ENCODE measurements around the gene GUSB. TPM values are rescaled to one million over a fixed set of nuclear protein-coding genes. Genes with fewer than 3 reads are reported as not detected.
A peak's percentile ranks its signal among the peaks of the same experiment; 100 is the strongest.

The GUSB gene
- total and polyA plus RNA-seq, 9 of the 15 experiments (the other 6 are each of a cell fraction or from before 2014, with no cell fraction given): 22.7 to 102 (median 60.1) TPM

DNA sequence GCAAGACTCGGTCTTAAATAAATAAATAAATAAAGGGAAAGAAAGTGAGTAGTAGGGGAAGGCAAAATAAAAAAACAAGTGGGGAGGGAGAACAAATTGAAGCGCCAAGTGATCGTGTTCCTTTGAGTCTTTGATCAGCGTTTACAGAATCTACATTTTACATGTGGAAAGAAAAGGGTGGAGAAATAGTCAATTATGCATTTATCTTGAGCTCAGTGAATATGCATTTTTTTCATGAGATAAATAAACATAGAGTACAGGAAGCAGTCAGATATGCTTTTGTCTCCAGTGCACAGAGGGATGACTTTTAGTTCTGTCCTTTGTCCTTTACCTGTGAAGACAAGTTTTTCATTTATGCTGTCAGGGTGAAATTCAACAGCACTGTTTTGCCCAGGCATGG, 6.1 kb upstream of the GUSB start:
- Histone ChIP-seq H3K4me1 (replicated peaks in 1 of 2; ENCODE audit: control insufficient read depth in 2 of 2, insufficient read depth in 2 of 2, low read length in 2 of 2) (peaks cover 5% of the 10 kb centered on the region in 2 experiments; a peak in 2 of 5 replicates), H3K9me3 (replicated peaks; ENCODE audit: control insufficient read depth, insufficient read depth, low read depth, low read length) (no peaks in the 10 kb centered on the region), H3K27ac (ENCODE audit: extremely low read depth, low read depth, low read length) (no peak overlapping the region), H3K4me2 (ENCODE audit: insufficient read depth, low read length) (peak overlapping the region; percentile 59), H3K27me3 (ENCODE audit: control insufficient read depth in 2 of 2, insufficient read depth in 2 of 2, low read length in 2 of 2) (no peaks in the 10 kb centered on the region), H3K79me2 (ENCODE audit: control insufficient read depth, insufficient read depth, low read length) (no peaks in the 10 kb centered on the region), H3K9me1 (ENCODE audit: control insufficient read depth, insufficient read depth, low read length) (no peaks in the 10 kb centered on the region), H2AFZ (ENCODE audit: low read depth, low read length) (peak overlapping the region; percentile 63), H3K4me3 (no peak overlapping the region), H4K20me1 (replicated peaks; ENCODE audit: control insufficient read depth, insufficient read depth, low read length) (no peaks in the 10 kb centered on the region), H3K9ac (ENCODE audit: insufficient read depth in 1 of 2, low read depth in 2 of 2, low read length in 2 of 2) (no peak overlapping the region; a peak in 1 of 4 replicates), H3K36me3 (ENCODE audit: control insufficient read depth, insufficient read depth, low read length) (no peaks in the 10 kb centered on the region)
- intact Hi-C loops (cut with micrococcal nuclease) (no loop called here), in situ Hi-C loops (cut with MboI) (no loop called here)
- ATAC-seq (peak; percentile 65), DNase-seq (ENCODE audit: extremely low read depth in 1 of 4, low spot score in 3 of 4) (no peak), FAIRE-seq (no peak)
- CTCF ChIA-PET (ENCODE audit: low intra/inter-chr PET ratio): interaction anchor here (0.6 kb wide), 1 partner anchor 25 kb away, joined by 3 read pairs; no protein-coding TSS in a partner anchor
- POLR2A ChIA-PET: interaction anchor here (1.3 kb wide), 1 partner anchor 9 kb away, joined by 5 read pairs; no protein-coding TSS in a partner anchor
- BruUV-seq (replicated peaks): no TSS peak
- WGBS (ENCODE audit: insufficient coverage, low coverage, missing lambda C conversion rate): 15% methylated on average over 4 of the region's 4 CpGs
- TF ChIP-seq PHB2 (IDR thresholded peaks at IDR 0.05; ENCODE audit: low read depth) (no peak), ZNF583 (CRISPR knock-in tag; IDR thresholded peaks at IDR 0.05) (no peak), ZNF165 (CRISPR knock-in tag; IDR thresholded peaks at IDR 0.05; ENCODE audit: borderline replicate concordance) (no peak), TEAD4 (IDR thresholded peaks at IDR 0.05; ENCODE audit: low read length) (no peak), TEAD4 (CRISPR knock-in tag; IDR thresholded peaks at IDR 0.05; ENCODE audit: borderline replicate concordance) (no peak), ZC3H11A (IDR thresholded peaks at IDR 0.05; ENCODE audit: low read depth, low read length) (no peak), ZNF232 (CRISPR knock-in tag; IDR thresholded peaks at IDR 0.05) (peak; percentile 72; the same call in 1 of the 2 replicates), KDM4B (IDR thresholded peaks at IDR 0.05; ENCODE audit: borderline replicate concordance in 2 of 2, low read depth in 1 of 2) (no peak), ZNF274 (IDR thresholded peaks at IDR 0.05; ENCODE audit: borderline replicate concordance, low read depth, low read length) (no peak), POLR2H (tag; IDR thresholded peaks at IDR 0.05; ENCODE audit: low read depth) (no peak), ZKSCAN3 (CRISPR knock-in tag; IDR thresholded peaks at IDR 0.05) (no peak), MAZ (CRISPR knock-in tag; conservative IDR thresholded peaks at IDR 0.05 in 1 of 2, IDR thresholded peaks at IDR 0.05 in 1 of 2) (no peak)
- TF ChIP-seq, protein P1, sequence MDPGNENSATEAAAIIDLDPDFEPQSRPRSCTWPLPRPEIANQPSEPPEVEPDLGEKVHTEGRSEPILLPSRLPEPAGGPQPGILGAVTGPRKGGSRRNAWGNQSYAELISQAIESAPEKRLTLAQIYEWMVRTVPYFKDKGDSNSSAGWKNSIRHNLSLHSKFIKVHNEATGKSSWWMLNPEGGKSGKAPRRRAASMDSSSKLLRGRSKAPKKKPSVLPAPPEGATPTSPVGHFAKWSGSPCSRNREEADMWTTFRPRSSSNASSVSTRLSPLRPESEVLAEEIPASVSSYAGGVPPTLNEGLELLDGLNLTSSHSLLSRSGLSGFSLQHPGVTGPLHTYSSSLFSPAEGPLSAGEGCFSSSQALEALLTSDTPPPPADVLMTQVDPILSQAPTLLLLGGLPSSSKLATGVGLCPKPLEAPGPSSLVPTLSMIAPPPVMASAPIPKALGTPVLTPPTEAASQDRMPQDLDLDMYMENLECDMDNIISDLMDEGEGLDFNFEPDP (CRISPR knock-in tag; IDR thresholded peaks at IDR 0.05): no peak
- TF ChIP-seq, protein P2, sequence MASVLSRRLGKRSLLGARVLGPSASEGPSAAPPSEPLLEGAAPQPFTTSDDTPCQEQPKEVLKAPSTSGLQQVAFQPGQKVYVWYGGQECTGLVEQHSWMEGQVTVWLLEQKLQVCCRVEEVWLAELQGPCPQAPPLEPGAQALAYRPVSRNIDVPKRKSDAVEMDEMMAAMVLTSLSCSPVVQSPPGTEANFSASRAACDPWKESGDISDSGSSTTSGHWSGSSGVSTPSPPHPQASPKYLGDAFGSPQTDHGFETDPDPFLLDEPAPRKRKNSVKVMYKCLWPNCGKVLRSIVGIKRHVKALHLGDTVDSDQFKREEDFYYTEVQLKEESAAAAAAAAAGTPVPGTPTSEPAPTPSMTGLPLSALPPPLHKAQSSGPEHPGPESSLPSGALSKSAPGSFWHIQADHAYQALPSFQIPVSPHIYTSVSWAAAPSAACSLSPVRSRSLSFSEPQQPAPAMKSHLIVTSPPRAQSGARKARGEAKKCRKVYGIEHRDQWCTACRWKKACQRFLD (CRISPR knock-in tag; IDR thresholded peaks at IDR 0.05): no peak
- TF ChIP-seq, protein P3, sequence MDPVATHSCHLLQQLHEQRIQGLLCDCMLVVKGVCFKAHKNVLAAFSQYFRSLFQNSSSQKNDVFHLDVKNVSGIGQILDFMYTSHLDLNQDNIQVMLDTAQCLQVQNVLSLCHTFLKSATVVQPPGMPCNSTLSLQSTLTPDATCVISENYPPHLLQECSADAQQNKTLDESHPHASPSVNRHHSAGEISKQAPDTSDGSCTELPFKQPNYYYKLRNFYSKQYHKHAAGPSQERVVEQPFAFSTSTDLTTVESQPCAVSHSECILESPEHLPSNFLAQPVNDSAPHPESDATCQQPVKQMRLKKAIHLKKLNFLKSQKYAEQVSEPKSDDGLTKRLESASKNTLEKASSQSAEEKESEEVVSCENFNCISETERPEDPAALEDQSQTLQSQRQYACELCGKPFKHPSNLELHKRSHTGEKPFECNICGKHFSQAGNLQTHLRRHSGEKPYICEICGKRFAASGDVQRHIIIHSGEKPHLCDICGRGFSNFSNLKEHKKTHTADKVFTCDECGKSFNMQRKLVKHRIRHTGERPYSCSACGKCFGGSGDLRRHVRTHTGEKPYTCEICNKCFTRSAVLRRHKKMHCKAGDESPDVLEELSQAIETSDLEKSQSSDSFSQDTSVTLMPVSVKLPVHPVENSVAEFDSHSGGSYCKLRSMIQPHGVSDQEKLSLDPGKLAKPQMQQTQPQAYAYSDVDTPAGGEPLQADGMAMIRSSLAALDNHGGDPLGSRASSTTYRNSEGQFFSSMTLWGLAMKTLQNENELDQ (CRISPR knock-in tag; IDR thresholded peaks at IDR 0.05; ENCODE audit: borderline replicate concordance): no peak

Data from K562 (cell line).